ENCODE data around the gene ERC2.
"Not testable (repeated sequence)": the region's sequence is repeated elsewhere in the genome, so short reads cannot be mapped to it uniquely, and the experiment has no call there.

The ERC2 gene

GRCh38 chr3:55858302-55858701 is 610.0 kb downstream of the ERC2 start:
- TF ChIP-seq CTCF (IDR thresholded peaks at IDR 0.05; ENCODE audit: control insufficient read depth, insufficient read depth, low read depth, low read length, missing control alignments): no peak
- DNase-seq (ENCODE audit: low read depth): no peak
- H3K4me3 ChIP-seq (ENCODE audit: control insufficient read depth, low read depth, low read length): no peak overlapping the region

GRCh38 chr3:55857633-55858032 is 610.6 kb downstream of the ERC2 start:
- H3K4me3 ChIP-seq (ENCODE audit: control insufficient read depth, low read depth, low read length): no peak overlapping the region
- DNase-seq (ENCODE audit: low read depth): no peak
- no peak for TF ChIP-seq CTCF (IDR thresholded peaks at IDR 0.05; ENCODE audit: control insufficient read depth, insufficient read depth, low read depth, low read length, missing control alignments)

GRCh38 chr3:55855311-55855710 is 613.0 kb downstream of the ERC2 start:
- no peak overlapping the region for H3K4me3 ChIP-seq (ENCODE audit: control insufficient read depth, low read depth, low read length)
- TF ChIP-seq CTCF (IDR thresholded peaks at IDR 0.05; ENCODE audit: control insufficient read depth, insufficient read depth, low read depth, low read length, missing control alignments): no peak
- no peak for DNase-seq (ENCODE audit: low read depth)

GRCh38 chr3:55854494-55854893 is 613.8 kb downstream of the ERC2 start:
- DNase-seq (ENCODE audit: low read depth): no peak
- no peak overlapping the region for H3K4me3 ChIP-seq (ENCODE audit: control insufficient read depth, low read depth, low read length)
- no peak for TF ChIP-seq CTCF (IDR thresholded peaks at IDR 0.05; ENCODE audit: control insufficient read depth, insufficient read depth, low read depth, low read length, missing control alignments)

- no peak for TF ChIP-seq CTCF (IDR thresholded peaks at IDR 0.05; ENCODE audit: control insufficient read depth, insufficient read depth, low read depth, low read length, missing control alignments)
- no peak overlapping the region for H3K4me3 ChIP-seq (ENCODE audit: control insufficient read depth, low read depth, low read length)
- no peak for DNase-seq (ENCODE audit: low read depth)
These were observed 615.9 kb downstream of the ERC2 start for GRCh38 chr3:55852326-55852725.

- no peak for DNase-seq (ENCODE audit: low read depth)
- no peak for TF ChIP-seq CTCF (IDR thresholded peaks at IDR 0.05; ENCODE audit: control insufficient read depth, insufficient read depth, low read depth, low read length, missing control alignments)
- no peak overlapping the region for H3K4me3 ChIP-seq (ENCODE audit: control insufficient read depth, low read depth, low read length)
These were observed 626.1 kb downstream of the ERC2 start for GRCh38 chr3:55842204-55842603.

- DNase-seq (ENCODE audit: low read depth); H3K4me3 ChIP-seq (ENCODE audit: control insufficient read depth, low read depth, low read length): not testable (repeated sequence)
These were observed 636.4 kb downstream of the ERC2 start for GRCh38 chr3:55831876-55832275.

Measured in AG09309 (cell line).